ENCODE data around the gene FAM9C.
A peak's percentile ranks its signal among the peaks of the same experiment; 100 is the strongest.
"Not testable (repeated sequence)": the region's sequence is repeated elsewhere in the genome, so short reads cannot be mapped to it uniquely, and the experiment has no call there.

Gene FAM9C

GRCh38 chrX:13043138-13043537, 1.3 kb downstream of the FAM9C start:
- DNase-seq (ENCODE audit: low spot score), result no peak

DNA sequence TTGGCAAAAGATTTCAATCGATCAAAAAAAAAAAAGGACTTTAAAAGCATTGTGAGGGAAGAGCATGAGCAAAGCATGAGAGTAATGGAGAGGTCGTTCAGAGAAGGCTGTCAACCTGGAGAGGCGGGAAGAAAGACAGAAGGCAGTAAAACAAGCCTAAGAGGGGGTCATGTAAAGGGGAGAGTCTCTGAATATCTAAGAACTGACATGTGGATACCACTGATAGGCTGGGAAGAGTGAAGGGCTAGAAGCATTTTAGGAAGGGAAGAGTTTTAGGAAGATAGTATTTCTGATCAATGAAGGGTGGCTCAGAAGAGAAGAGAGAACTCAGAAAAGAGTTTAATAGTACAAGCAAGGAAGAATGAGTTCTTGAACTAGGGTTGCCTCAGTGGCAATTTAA, 7.5 kb downstream of the FAM9C start:
- DNase-seq (ENCODE audit: low spot score), result no peak

- no peak for DNase-seq (ENCODE audit: low spot score)
Observed at GRCh38 chrX:13033193-13033592, 11.2 kb downstream of the FAM9C start.

- no peak for DNase-seq (ENCODE audit: low spot score)
Observed at GRCh38 chrX:13029887-13030771, 14.3 kb downstream of the FAM9C start.

DNA sequence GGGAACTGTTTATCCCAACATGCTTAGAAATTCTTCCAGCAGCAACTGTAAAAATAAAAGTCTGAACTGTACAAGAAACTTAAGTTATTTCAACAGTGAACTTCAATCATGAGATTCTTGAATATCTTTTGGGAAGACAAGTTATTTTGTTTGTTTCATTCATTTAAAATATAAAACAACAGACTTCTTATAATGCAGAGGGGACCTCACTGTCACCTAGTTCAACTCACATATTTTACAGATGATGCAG, 14.9 kb downstream of the FAM9C start:
- no peak for DNase-seq (ENCODE audit: low spot score)

GRCh38 chrX:13028871-13029636, 15.4 kb downstream of the FAM9C start:
- DNase-seq (ENCODE audit: low spot score), result peak; percentile 32

DNA sequence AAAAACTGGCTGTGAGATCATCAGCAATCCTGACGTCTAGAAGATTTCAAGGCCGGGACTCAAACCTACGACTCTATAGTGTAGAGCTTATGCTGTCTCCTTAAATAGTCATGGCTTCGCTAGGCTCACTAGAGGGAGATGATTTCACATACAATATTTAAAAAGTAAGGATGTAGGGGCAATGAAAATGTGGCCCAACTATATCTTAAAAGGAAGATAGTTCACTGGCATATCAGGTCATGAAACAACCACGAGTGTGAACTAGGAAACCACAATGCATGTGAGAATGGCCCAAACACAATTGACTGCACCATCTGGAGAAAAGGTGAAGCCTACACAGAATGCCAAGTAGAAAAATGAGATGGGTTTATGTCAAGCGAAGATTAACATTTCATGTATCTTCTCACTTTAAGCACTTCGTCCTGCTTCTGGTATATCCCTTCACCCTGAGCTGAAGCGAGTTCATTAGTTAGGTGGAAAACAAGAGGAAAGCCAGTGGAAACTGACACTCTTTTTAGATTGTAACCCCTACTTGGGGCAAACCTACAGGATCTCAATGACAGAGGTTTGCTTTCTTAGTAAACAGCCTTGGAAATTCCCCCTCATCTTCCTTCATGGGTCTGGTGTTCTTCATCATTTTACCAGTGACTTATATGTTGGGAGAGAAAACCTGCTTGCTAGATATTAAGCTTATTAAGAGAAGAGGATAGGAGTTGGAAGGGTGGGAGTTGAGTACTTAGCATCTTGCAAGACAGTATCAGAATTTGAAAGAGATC, 17.4 kb downstream of the FAM9C start:
- no peak for DNase-seq (ENCODE audit: low spot score)

DNA sequence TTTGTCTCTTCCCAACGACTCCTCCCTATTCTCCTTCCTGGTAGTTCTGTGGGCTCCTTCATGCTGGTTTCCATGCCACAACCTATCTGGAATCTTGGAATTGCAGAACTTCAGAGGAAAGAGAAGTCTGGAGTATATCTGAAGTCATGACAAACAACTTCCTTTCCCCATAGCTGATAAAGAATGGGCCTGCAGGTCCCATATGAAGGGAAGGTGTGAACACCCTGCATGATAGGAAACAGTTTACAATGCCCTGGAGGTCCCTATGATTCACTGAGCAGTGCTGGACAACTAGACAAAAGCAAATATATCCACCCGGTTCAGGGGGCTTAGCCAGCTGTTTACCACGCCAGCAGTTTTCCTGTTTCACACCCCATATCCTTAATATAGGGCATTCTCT, 19.4 kb downstream of the FAM9C start:
- DNase-seq (ENCODE audit: low spot score), result no peak

DNA sequence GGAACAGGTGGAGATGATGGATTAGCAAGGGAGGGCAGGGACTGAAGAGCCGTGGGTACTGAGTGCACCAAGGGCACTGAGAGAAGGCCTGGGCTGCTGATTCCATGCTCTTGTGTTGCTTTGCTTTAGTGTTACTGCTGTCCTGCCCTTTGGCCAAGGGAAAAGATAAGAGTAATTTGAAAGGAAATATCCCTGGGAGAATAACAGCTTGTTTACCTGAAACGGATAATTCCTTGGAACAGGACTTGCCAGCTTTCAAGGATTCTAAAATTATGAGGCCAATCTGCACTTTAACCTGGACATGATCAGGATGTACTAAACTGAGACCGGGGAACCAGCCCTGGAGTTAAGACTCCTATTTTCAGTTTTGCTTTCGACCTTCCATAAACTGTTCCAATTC, 20.4 kb downstream of the FAM9C start:
- no peak for DNase-seq (ENCODE audit: low spot score)

DNA sequence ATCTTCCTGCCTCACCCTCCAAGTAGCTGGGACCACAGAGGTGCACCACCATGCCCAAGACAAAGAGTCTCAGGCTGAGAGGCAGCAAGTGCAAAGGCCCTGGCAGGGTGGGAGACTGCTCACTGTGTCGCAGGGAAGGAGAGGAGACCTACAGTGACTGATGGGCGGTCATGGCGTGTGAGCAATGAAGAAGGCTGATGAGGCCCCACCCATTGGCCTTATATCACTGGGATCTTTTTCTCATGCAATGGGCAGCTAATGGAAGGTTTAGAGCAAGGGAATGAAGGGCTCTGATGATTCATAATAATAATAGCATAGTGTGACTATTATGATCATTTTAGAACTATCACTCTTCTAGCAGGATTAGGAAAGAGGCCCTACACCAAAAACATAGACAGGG, 20.9 kb downstream of the FAM9C start:
- DNase-seq (ENCODE audit: low spot score), result no peak

GRCh38 chrX:13022926-13023325, 21.5 kb downstream of the FAM9C start:
- DNase-seq (ENCODE audit: low spot score), result no peak

DNA sequence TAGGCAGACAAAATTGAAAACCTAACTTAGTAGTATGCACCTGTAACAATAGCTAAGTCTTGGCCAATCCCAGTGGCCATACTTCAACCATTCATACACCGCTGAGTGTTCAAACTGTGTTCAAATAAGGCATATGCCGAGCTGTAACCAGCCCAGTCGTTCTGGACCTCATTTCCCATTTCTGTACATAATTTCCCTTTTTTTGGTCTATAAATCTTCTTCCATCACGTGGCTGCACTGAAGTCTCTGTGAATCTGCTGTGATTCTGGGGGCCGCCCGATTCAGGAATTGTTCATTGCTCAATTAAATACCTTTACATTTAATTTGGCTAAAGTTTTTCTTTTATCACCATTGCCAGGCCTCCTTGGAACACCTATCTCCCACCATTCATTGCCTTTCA, 27.7 kb downstream of the FAM9C start:
- not testable (repeated sequence) for DNase-seq (ENCODE audit: low spot score)

- DNase-seq (ENCODE audit: low spot score), result no peak
Observed at GRCh38 chrX:13015536-13016236, 28.7 kb downstream of the FAM9C start.

DNA sequence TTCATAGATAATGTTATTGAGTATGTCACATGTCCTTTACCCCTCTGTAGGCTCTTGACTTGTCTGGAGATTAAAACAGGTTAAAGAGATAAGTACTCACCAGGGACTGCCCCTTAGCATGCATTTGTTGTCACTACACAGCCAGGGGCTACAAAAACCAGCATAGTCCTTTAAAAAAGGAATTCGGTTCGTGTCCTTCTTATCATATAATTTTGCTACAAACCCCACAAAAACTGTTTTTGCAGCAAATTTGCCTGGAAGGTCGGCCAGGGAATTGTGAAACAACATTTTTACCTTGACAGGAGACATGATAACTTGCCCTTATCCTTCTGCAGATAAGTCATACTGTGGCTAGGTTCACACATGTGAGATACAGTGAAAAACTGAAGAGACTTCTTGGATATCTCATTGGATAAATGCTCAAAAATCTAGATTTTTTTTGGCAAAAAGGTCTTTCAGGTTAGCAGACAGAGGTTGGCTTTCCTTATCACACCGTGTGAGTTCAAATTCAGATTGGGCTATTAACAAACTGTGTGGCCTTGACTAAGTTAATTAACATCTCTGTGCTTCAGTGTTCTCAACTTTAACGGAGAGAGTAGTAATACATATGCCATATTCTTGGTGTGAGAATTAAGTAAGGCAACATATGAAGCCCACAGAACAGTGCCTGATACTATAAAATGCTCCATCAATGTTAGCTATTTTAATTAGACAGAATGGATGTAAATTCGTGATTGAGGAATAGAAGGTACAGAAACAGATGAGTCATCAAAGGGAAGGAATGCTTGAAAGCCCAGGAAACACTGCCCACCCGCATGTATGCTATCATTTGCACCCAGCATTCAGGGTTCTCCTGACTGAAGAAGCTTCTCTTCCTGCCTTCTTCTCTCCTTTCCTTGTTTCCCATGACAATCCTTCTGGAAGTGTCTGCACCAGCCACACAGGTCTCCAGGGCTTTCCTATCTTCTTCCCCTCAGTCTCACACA, 30.0 kb downstream of the FAM9C start:
- DNase-seq (ENCODE audit: low spot score), result no peak

DNA sequence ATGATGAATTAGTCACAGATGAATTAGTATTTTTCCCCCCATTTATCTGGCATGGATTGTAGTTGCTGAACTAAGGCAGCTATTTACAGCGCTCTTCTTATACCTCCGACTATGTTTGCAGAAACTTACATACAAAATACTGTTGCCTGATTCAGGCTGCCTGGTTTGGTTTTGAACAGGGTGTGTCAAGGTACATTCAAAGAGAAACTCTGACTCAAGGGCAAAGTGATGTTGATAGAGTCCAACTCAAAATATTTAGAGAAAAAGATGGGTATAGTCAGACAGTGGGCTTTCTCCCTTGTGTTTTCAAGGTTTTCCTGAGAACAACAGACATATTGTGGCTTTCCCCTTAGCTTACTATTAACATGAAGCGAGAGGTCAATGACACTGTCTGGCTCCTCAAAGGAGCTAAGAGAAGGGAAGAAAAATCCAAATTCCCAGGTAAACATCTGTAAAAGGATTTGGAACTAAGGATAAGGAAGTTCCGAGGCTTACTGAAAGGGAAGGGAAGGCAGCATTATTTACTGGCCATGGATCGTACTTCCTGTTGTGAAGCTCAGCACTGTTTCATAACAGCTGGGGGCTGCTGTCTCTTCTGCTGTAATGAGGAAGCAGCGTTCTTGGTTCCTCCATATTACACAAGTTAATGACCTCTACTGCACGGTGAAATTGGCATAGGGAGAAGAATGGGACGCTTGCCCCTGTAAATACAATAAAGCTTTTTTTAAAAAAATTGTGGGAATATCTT, 30.9 kb downstream of the FAM9C start:
- DNase-seq (ENCODE audit: low spot score), result no peak

DNA sequence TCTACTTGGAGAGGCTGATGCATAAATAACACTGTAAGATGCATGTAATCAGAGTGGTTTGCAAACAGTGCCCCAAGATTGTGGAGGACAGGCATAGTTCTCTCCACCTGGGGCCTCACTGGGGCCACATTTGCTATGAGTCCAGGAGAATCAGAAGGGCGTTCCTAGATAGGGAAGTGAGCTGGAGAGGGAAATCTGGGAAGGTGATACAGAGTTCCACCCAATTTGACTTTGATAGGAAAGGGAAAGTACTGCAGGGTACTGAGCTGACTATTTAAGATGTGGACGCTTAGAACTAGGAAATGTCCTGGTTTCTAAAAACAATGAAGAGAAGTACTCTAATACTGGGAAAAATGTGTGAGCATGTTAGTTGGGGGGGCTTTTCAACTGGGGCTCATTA, 33.9 kb downstream of the FAM9C start:
- DNase-seq (ENCODE audit: low spot score), result no peak

DNA sequence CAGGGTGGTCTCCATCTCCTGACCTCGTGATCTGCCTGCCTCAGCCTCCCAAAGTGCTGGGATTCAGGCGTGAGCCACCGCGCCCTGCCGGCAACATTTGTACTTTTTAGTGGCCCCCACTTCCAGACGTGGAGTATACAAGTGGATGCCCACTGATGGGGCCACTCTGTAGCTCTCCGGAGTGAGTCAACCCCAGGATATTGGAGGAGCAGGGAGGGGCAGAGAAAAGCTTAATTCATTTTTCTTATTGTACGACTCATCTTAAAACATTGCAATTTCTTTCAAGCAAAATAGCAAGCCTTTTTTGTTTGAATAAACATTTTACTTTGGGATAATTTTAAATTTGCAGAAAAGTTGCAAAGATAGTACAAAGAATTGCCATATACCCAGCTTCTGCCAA, 34.6 kb downstream of the FAM9C start:
- no peak for DNase-seq (ENCODE audit: low spot score)

DNA sequence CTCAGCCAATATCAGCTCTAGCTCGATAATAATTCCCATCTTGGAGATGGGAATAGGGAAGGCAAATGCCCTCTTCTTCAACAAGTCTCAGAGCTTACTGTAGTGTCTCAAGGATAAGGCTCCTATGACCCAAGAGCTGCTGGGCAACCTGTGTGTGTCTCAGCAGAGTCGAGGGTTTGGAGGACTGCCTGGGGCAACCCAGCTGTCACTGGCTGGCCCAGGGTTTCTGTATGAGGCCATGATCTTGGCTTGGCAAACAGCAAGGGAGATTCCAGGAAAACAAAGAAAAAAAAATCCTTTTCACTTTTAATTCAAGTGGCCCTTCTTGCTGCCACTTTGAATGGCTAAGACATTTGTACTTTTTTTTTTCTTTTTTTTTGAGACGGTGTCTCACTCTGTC, 35.1 kb downstream of the FAM9C start:
- DNase-seq (ENCODE audit: low spot score), result no peak

DNA sequence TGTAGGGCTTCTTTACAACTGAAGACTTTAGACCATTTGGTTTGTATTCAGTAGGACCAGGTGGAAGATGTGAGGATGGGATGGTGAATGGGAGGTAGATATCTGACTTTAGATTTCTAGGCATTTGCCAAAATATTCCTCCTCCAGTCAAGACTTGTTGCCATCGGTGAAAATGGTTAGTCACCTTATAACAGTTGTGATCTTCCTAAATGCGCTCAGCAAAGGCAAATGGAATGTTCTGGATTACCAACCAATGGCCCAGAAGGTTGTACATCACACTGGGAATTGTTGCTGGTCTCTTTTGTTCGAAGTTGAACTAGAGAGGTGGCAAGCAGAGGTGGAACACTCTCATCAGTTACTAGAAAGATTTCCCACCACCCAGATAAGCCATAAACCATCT, 35.6 kb downstream of the FAM9C start:
- DNase-seq (ENCODE audit: low spot score), result no peak

DNA sequence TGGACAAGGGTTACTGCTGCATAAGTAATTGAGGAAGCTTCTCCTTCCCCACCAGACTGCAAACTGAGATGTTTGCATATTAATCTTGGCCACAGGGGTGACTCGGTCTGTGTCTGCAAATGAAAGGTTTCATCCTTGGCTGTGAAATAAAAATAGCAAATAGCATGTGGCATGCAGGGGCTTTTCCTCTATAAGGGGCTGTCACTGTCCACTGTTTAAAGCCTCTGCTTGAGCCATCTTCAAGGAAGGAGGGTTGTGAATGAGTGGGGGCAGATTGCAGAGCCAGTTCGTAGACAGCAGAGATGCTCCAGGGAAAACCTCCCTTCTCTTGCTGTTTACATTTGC, 36.3 kb downstream of the FAM9C start:
- DNase-seq (ENCODE audit: low spot score), result no peak

All from AG08396 (cell line).